ENCODE results near the gene DSG2.
"Not testable (repeated sequence)": the region's sequence is repeated elsewhere in the genome, so short reads cannot be mapped to it uniquely, and the experiment has no call there.

The DSG2 gene

GRCh38 chr18:31503011-31503410 is 5.0 kb downstream of the DSG2 start:
- DNase-seq: no peak

DNA sequence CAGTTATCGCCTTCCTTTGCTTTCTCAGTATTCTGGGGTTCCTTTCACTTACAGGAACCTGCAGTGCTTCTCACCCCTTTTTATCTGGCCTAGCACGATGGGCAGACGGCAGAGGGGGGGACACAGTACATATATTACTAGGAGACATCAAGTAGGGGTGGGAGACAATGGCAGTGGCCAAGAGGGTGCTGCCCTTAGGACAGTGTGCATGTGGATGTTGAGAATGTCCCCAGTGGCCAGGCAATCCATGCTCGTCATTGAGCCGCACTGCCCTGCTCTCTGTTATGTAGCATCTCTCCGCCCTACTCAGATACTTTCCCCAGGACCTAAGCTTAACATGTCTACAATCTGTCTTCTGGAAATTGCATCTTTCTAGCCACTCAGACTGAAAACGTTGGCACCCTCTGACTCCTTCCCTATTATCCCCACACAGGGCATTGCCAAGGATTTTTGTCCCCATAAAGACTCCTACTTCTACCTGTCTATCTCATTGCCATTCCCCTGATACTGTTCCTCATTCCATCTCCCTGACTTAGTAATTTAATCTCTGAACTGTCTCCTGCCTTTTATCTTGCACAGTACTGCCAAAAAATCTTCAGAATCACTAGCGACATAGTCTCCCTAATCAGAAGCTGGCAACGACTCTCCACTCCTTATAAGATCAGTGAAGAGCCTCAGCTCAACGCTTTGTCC is 6.6 kb downstream of the DSG2 start:
- no peak for DNase-seq

DNA sequence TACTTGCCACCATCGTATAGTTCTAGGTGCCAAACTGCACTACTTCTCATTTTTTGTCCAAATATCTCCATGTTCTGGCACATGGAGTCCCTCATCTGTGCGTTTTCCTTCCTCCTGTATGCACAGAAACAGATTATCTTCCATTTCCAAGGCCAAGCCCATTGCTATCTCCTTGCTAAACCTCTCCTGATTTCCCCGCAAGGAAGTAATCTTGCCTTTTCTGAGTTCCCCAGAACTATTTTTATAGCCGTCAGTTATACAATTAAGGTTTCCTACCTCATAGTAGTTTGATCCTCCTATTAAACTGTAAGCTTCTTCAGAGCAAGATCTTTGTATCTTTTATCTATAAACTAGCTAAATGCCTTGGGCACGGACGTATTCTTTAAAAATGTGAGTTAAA is 7.2 kb downstream of the DSG2 start:
- no peak for DNase-seq

- no peak for DNase-seq
Measured at GRCh38 chr18:31506024-31506742, 8.2 kb downstream of the DSG2 start.

- not testable (repeated sequence) for DNase-seq
Measured at GRCh38 chr18:31507124-31507523, 9.1 kb downstream of the DSG2 start.

GRCh38 chr18:31508781-31509180 is 10.8 kb downstream of the DSG2 start:
- DNase-seq: no peak

DNA sequence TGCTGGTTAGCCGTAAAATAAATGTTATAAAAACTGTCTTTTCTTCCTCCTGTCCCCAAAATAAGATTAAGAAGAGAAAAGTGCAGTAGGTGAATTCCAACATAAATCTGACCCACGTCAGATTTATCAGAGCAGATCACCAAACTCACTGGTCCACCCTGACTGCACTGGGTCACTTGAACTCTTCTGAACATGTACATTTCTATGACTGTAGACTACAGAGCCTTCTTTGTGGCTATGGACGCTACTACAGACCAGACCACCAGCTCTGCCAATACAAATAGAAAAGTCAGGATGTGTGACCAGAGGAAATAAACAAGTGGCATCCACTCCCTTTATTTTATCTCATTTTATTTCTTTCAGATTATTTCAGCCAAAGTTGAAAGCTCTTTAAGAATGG is 11.6 kb downstream of the DSG2 start:
- DNase-seq: no peak

- no peak for DNase-seq
Measured at GRCh38 chr18:31510319-31510718, 12.3 kb downstream of the DSG2 start.

- no peak for DNase-seq
Measured at GRCh38 chr18:31511098-31511497, 13.1 kb downstream of the DSG2 start.

DNA sequence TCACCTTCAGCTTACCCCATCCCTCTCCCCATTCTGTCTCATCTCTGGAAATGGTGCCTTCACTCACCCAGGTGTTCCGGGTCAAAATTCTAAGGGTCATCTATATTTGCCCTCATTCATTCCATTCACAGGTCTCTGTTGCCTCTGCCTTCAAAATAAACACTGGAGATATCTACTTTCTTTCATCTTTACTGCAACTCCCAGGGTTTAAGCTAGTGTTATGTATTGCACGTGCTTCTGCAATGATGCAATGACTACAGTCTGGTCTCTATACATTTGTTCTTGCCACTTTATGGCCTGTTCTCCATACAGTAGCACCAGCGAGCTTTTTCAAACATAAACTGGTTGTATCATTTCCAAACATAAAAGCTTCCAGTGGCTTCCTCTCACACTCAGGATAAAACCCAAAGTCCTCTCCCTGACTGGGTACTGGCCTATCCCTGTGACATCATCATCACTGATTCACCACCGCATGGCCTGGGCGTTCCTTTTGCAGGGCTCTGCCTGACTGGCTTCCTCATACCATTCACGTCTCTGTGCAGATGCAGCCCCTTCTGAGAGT is 14.3 kb downstream of the DSG2 start:
- no peak for DNase-seq

GRCh38 chr18:31513189-31513935 is 15.4 kb downstream of the DSG2 start:
- DNase-seq: no peak

GRCh38 chr18:31516437-31516836 is 18.5 kb downstream of the DSG2 start:
- no peak for DNase-seq

GRCh38 chr18:31526374-31526773 is 28.4 kb downstream of the DSG2 start:
- DNase-seq: no peak

GRCh38 chr18:31533236-31533635 is 35.3 kb downstream of the DSG2 start:
- DNase-seq: no peak

GRCh38 chr18:31538837-31539236 is 40.9 kb downstream of the DSG2 start:
- DNase-seq: no peak

- no peak for DNase-seq
Measured at GRCh38 chr18:31546476-31546875, 48.5 kb downstream of the DSG2 start.

DNA sequence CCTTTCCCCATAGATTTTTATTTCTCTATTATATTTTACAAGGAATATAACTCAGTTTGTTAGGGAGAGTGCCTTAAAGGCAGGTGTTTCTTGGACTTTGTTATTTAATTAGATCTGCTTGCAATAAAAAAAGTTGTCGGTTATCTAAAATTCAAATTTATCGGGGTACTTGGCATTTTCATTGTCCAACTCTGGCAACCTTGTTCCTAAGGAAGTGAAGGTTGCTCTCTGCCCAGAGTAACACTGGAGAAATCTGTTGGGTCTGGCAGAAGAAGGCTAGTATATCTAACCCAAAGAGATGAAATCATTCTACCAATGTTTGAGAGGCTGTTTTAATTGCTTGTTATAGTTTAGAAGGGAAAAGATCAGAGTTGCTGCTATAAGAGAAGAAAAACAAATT is 50.9 kb downstream of the DSG2 start:
- no peak for DNase-seq

GRCh38 chr18:31549416-31549815 is 51.4 kb downstream of the DSG2 start:
- no peak for DNase-seq

DNA sequence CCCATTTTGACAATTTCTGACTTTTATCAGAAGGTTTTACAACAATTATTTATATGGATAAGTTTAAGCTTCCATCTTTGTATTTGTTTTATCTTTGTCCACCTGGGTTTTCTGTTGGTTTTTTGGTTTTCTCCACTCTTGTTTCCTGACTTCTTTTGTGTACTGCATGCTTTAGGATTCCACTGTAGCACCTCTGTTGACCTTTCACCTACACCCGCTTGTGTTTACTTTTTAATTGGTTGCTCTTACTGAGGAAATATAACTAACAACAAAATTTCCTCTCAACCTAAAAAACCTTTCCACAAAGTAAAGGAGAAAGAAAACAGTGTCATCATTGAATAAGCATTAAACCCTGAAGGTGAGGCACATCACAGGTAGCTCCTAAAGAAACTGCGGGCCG is 53.9 kb downstream of the DSG2 start:
- no peak for DNase-seq

DNA sequence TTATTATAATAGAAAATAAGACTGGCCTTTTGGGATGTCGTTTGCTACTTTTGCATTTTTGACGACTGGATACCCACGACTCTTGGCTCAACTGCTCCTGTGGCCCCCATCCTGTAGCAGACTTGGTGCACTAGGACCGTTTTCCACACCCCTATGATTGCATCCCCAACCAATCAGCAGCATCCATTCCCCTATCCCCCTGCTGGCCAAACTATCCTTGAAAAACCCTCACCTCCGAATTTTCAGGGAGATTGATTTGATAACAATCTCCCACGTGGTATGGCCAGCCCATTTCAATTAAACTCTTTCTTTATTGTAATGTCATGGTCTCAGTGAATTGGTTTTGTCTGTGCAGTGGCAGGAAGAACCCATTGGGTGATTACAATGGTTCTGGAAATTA is 55.8 kb downstream of the DSG2 start:
- no peak for DNase-seq

- DNase-seq: no peak
Measured at GRCh38 chr18:31554776-31555175, 56.8 kb downstream of the DSG2 start.

- DNase-seq: peak; percentile 9
Measured at GRCh38 chr18:31555971-31556747, 58.2 kb downstream of the DSG2 start.

DNA sequence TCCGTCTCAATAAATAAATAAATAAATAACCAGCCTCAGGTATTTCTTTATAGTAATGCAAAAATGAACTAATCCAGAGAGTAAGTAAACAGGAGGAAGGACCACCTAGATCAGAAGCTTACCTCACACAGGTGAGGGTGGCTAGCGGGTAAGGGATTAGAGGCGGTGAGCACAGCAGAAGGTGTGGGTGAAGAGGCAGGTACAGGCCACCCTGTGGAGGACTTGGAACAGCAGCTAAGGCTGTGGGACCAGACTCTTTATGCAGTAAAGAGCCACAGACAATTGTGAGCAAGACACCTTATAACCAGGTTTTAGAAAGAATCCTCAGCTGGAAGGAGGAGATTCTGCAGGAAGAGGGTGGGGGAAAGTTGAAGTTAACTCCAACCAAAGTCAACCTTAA is 59.5 kb downstream of the DSG2 start:
- no peak for DNase-seq

All from amniotic stem cell (primary cell).